Putamen (tissue), 1 donor: ENCODE data around the gene CCDC7.
"Not testable (repeated sequence)": the region's sequence is repeated elsewhere in the genome, so short reads cannot be mapped to it uniquely, and the experiment has no call there.

Source experiments
- DNase-seq: peaks from one replicate; pipeline ENCODE4 v3.0.0-alpha.2; 2016; ENCODE audit warnings: low spot score

The CCDC7 gene

GRCh38 chr10:32888161-32888927 lies 442.4 kb downstream of the CCDC7 start:
- no peak for DNase-seq

GRCh38 chr10:32889631-32890212 lies 443.8 kb downstream of the CCDC7 start:
- DNase-seq, result no peak

- DNase-seq, result no peak
Measured at GRCh38 chr10:32890444-32890843, 444.5 kb downstream of the CCDC7 start.

DNA sequence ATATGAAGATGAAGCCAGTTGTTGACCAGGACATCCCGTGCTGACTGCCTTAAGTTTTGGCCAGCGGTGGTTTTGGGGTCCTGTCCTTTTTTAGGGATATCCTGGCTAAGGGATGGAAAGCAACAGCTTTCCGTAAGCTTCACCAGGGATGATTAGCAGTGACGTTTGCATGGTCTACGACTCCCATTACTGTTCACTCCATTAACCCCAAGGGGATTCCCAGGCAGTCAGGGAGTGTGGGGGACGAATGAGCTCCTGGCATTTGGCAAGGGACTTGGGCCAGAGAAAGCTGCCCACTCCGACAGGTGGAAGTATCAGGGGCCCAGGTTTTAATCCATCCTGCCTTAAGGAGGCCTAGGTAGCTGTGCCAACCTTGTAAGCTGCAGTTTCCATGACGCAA lies 445.3 kb downstream of the CCDC7 start:
- DNase-seq, result no peak

- DNase-seq, result no peak
Measured at GRCh38 chr10:32893434-32893833, 447.5 kb downstream of the CCDC7 start.

DNA sequence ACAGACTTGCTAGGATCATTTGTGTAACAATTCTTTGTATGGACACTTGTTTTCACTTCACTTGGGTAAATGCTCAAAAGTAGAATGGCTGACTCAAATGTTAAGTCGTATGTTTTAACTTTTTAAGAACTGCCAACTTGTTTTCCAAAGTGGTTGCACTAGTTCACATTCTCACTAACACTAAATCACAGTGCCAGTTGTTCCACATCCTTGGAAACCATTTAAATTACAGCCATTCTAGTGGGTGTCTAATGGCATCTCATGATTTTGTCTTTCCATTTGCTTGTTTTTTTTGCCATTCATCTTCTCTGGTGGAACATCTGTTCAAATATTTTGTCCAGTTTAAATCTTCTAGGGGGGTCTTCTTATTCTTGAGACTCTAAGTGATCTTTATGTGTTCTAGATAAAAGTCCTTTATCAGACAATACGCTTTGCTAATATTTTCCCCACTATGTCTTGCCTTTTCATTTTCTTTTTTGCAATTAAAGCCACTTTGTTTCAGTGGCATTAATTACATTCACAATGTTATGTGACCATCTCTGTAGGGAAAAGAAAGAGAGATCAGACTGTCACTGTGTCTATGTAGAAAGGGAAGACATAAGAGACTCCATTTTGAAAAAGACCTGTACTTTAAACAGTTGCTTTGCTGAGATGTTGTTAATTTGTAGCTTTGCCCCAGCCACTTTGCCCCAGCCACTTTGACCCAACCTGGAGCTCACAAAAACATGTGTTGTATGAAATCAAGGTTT lies 448.1 kb downstream of the CCDC7 start:
- DNase-seq, result no peak

GRCh38 chr10:32895200-32895968 lies 449.4 kb downstream of the CCDC7 start:
- not testable (repeated sequence) for DNase-seq

- DNase-seq, result no peak
Measured at GRCh38 chr10:32901815-32902214, 455.9 kb downstream of the CCDC7 start.

- DNase-seq, result no peak
Measured at GRCh38 chr10:32905466-32905865, 459.5 kb downstream of the CCDC7 start.

GRCh38 chr10:32906595-32906994 lies 460.7 kb downstream of the CCDC7 start:
- no peak for DNase-seq

DNA sequence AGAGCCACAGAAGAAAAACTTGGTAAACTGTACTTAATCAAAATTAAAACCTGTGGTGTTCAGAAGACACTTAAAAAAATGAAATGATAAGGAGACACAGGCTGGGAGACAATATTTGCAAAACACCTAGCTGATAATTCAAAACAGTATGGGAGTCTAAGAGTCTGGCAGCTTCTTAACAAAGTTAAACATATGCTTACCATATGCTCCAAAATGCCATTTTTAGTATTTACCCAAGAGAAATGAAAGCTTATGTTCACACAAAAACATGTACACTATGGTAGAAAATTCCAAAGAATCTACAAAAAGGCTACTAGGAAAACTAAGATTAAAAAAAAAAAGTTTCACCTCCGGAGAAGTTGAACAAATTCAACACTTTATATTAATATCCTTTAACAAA lies 463.5 kb downstream of the CCDC7 start:
- no peak for DNase-seq

- not testable (repeated sequence) for DNase-seq
Measured at GRCh38 chr10:32909970-32910369, 464.0 kb downstream of the CCDC7 start.

DNA sequence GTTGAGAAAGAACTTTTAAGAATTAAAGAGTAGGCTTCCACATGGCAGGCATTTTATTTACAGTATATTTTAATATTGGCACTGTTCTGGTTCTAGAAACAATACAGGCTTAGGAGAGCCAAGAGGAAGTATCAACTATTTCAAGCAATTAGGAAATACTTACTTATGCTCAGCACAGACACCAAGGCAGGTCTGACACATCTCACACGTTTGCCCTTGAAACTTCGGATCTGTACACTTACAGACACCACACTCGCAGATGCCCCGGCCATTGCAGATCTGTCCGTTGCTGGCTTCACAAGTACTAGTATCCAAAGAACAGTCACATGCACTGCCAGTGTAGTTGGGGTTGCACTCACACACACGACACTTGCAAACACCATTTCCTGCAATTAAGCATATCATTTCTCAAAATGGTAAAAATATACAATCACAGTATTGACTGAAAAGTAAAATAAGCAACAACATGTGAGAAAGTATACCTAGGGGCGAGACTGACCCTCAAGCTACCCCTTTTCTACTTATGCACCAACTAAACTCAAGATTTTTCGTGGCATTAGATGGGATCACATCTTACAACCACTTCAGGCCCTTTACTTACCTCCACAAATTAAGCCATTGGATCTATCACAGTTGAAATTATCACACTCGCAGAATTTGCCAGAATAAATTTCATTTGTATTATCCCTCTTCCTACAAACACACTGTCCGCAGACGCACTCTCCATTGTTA lies 465.5 kb downstream of the CCDC7 start:
- DNase-seq, result no peak

- DNase-seq, result not testable (repeated sequence)
Measured at GRCh38 chr10:32917817-32918216, 471.9 kb downstream of the CCDC7 start.

DNA sequence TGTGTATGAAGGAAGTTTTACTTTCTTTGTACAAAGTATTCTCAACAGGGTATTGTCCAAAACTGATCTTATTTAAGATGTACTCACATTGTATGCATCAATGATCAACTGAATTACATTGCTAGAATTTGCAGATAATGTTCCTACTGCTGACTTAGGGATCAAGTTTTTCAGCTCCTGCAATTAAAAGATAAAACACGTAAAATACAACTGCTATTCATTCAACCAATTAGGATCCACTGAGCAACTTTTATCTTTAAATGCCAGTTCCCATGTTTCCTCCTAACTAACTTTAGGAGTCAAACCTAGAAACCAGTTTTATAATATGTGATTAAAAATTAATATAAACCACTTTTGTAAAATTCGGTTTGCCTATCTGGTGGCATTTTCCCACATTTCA lies 476.2 kb downstream of the CCDC7 start:
- DNase-seq, result no peak

GRCh38 chr10:32923134-32923533 lies 477.2 kb downstream of the CCDC7 start:
- no peak for DNase-seq

DNA sequence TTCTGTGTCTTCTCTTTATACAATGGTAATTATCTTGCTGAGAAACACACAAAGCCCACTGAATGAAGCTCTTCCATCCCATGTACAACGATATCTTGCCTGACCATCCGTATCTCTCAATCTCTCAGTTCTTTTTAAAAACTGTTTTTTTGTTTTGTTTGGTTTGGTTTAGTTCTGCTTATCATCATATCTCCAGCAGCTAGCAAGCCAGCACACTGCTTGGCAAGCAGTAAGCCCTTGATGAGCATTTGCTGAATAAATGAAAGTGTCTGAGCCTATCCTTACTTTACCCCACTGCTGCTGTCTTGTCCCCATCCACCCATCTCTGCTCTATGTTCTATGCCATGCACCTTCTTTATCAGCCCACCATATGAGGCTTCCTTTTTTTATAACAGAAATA lies 477.9 kb downstream of the CCDC7 start:
- DNase-seq, result no peak
